Fibroblast of villous mesenchyme (primary cell): ENCODE results near the gene RPS2. TPM values are rescaled to one million over a fixed set of nuclear protein-coding genes. Genes with fewer than 3 reads are reported as not detected.
A peak's percentile ranks its signal among the peaks of the same experiment; 100 is the strongest.

Experiments used
- DNase-seq: peaks from one replicate; pipeline ENCODE4 v3.0.0-alpha.2; 2010; ENCODE audit warnings: low read depth
- H3K4me3 ChIP-seq: 2 replicates; pipeline ENCODE4 v1.5.1; 2011; ENCODE audit warnings: low read depth, mild to moderate bottlenecking, low read length
- CTCF ChIP-seq: IDR thresholded peaks from 2 replicates; pipeline ENCODE4 v1.5.1; 2012; ENCODE audit warnings: low read depth, mild to moderate bottlenecking, low read length; ENCODE audit not compliant: insufficient read depth
- total RNA-seq: library from RNA; depleted of rRNA; stranded (reverse); fragments of >200 nt; gene quantifications from 2 replicates; pipeline ENCODE4 v1.2.3, GENCODE V29; 2012

RPS2 gene
- total RNA-seq, 1 donor, result 1,294 TPM

GRCh38 chr16:1985466-1986150, 21.0 kb upstream of the RPS2 start:
- no peak overlapping the region for H3K4me3 ChIP-seq
- DNase-seq, result no peak
- no peak for TF ChIP-seq CTCF

- peak overlapping the region; percentile 75 for H3K4me3 ChIP-seq
- DNase-seq, result no peak
- TF ChIP-seq CTCF, result no peak
Measured at GRCh38 chr16:1984347-1985225, 20.0 kb upstream of the RPS2 start.

GRCh38 chr16:1983544-1984346, 19.1 kb upstream of the RPS2 start, which contains the start of gene GFER:
Gene GFER (plus strand): TSS chr16:1984193. CDS start chr16:1984219, 26 bp downstream.
- peak; percentile 31 for TF ChIP-seq CTCF
- DNase-seq, result peak; percentile 96
- H3K4me3 ChIP-seq, result peak within 1 kb of the TSS; percentile 75

GRCh38 chr16:1982991-1983543, 18.4 kb upstream of the RPS2 start:
- TF ChIP-seq CTCF, result peak; percentile 40
- peak overlapping the region; percentile 65 for H3K4me3 ChIP-seq
- DNase-seq, result no peak

- TF ChIP-seq CTCF, result no peak
- DNase-seq, result no peak
- H3K4me3 ChIP-seq, result no peak overlapping the region
Measured at GRCh38 chr16:1982013-1982433, 17.4 kb upstream of the RPS2 start.

GRCh38 chr16:1981398-1981836, 16.8 kb upstream of the RPS2 start, which contains the start of gene NOXO1:
Gene NOXO1 (minus strand): TSS chr16:1981469. CDS start chr16:1981179, 290 bp downstream.
- TF ChIP-seq CTCF, result no peak
- H3K4me3 ChIP-seq, result no peak within 1 kb of the TSS
- DNase-seq, result no peak
